HEK293T (cell line): ENCODE results near the gene TCIRG1.

Experiments
- CTCF ChIA-PET: fragments of 350-600 bp; formaldehyde crosslinking; extraction: SDS; loops from one replicate; lab custom pipeline; 2021; ENCODE audit warnings: antibody characterized with exemption, inconsistent platforms; lab: Yijun Ruan, JAX
- POLR2A ChIA-PET: fragments of 350-600 bp; formaldehyde crosslinking; extraction: SDS; loops from one replicate; lab custom pipeline; 2020; ENCODE audit warnings: antibody characterized with exemption, inconsistent platforms; lab: Yijun Ruan, JAX
- DNase-seq: peaks from one replicate; pipeline ENCODE4 v3.0.0; 2012; ENCODE audit warnings: mixed read lengths; ENCODE audit errors: extremely low spot score
- ARNT ChIP-seq: fragments of 450-650 bp; IDR thresholded peaks from 2 replicates; pipeline ENCODE4 v1.6.1; 2017; ENCODE audit warnings: mild to moderate bottlenecking
- BHLHE40 ChIP-seq: fragments of 450-650 bp; IDR thresholded peaks from 2 replicates; pipeline ENCODE4 v1.6.1; 2016; ENCODE audit warnings: mild to moderate bottlenecking, moderate library complexity, borderline replicate concordance
- CTBP1 ChIP-seq: fragments of 450-650 bp; IDR thresholded peaks from 2 replicates; pipeline ENCODE4 v1.6.1; 2016; ENCODE audit warnings: borderline replicate concordance
- ELF4 ChIP-seq: fragments of 450-650 bp; IDR thresholded peaks from 2 replicates; pipeline ENCODE4 v1.6.1; 2017; ENCODE audit warnings: antibody characterized with exemption
- FOXA1 ChIP-seq: fragments of 450-650 bp; IDR thresholded peaks from 2 replicates; pipeline ENCODE4 v1.6.1; 2016; ENCODE audit warnings: mild to moderate bottlenecking
- FOXK2 ChIP-seq: fragments of 450-650 bp; IDR thresholded peaks from 2 replicates; pipeline ENCODE4 v1.6.1; 2016; ENCODE audit warnings: mild to moderate bottlenecking
- FOXM1 ChIP-seq: fragments of 450-650 bp; IDR thresholded peaks from 2 replicates; pipeline ENCODE4 v1.6.1; 2017; ENCODE audit warnings: mild to moderate bottlenecking, borderline replicate concordance
- HDGF ChIP-seq: fragments of 450-650 bp; IDR thresholded peaks from 2 replicates; pipeline ENCODE4 v1.6.1; 2017; ENCODE audit warnings: antibody characterized with exemption, borderline replicate concordance
- L3MBTL2 ChIP-seq: fragments of 450-650 bp; conservative IDR thresholded peaks from 2 replicates; pipeline ENCODE4 v1.6.1; 2016; ENCODE audit warnings: mild to moderate bottlenecking
- LEF1 ChIP-seq: fragments of 450-650 bp; IDR thresholded peaks from 2 replicates; pipeline ENCODE4 v1.6.1; 2017; ENCODE audit warnings: mild to moderate bottlenecking, borderline replicate concordance
- NFRKB ChIP-seq: fragments of 450-650 bp; IDR thresholded peaks from 2 replicates; pipeline ENCODE4 v1.6.1; 2016; ENCODE audit warnings: mild to moderate bottlenecking, moderate library complexity
- PKNOX1 ChIP-seq: fragments of 450-650 bp; IDR thresholded peaks from 2 replicates; pipeline ENCODE4 v1.6.1; 2016
- SP1 ChIP-seq: fragments of 450-650 bp; IDR thresholded peaks from 2 replicates; pipeline ENCODE4 v1.6.1; 2017
- SUZ12 ChIP-seq: fragments of 450-650 bp; IDR thresholded peaks from 2 replicates; pipeline ENCODE4 v1.6.1; 2016; ENCODE audit warnings: mild to moderate bottlenecking
- TARDBP ChIP-seq: fragments of 450-650 bp; IDR thresholded peaks from 2 replicates; pipeline ENCODE4 v1.6.1; 2016
- ZNF384 ChIP-seq: fragments of 450-650 bp; IDR thresholded peaks from 2 replicates; pipeline ENCODE4 v1.6.1; 2016

Gene TCIRG1

GRCh38 chr11:68013611-68014156 is 25.1 kb upstream of the TCIRG1 start:
- DNase-seq, result no peak
- ChIA-PET CTCF (no interaction called here), POLR2A (interaction anchor here (1.1 kb wide), 1 partner anchor 24 kb away, joined by 3 read pairs; no protein-coding TSS in a partner anchor)
- no peak for TF ChIP-seq CTBP1
- TF ChIP-seq PKNOX1, result no peak
- no peak for TF ChIP-seq BHLHE40
- TF ChIP-seq LEF1, result no peak
- no peak for TF ChIP-seq ZNF384
- TF ChIP-seq FOXM1, result no peak
- no peak for TF ChIP-seq NFRKB
- no peak for TF ChIP-seq L3MBTL2
- TF ChIP-seq ELF4, result no peak
- TF ChIP-seq ARNT, result no peak
- no peak for TF ChIP-seq HDGF
- TF ChIP-seq SUZ12, result no peak

- ChIA-PET POLR2A (interaction anchor here (1.1 kb wide), 1 partner anchor 23 kb away, joined by 3 read pairs; no protein-coding TSS in a partner anchor), CTCF (interaction anchor here (0.6 kb wide), 1 partner anchor 536 kb away, joined by 3 read pairs; no protein-coding TSS in a partner anchor)
- TF ChIP-seq L3MBTL2 (no peak), TARDBP (no peak), FOXA1 (no peak), LEF1 (no peak), HDGF (no peak), SP1 (no peak), BHLHE40 (no peak), FOXK2 (no peak), ELF4 (no peak), FOXM1 (no peak), CTBP1 (no peak), ZNF384 (no peak)
- DNase-seq, result no peak
Observed at GRCh38 chr11:68014157-68014946, 24.5 kb upstream of the TCIRG1 start.

- TF ChIP-seq L3MBTL2 (no peak), ELF4 (no peak), CTBP1 (no peak), HDGF (no peak), BHLHE40 (no peak), SUZ12 (no peak), PKNOX1 (no peak), FOXM1 (no peak), FOXK2 (no peak), ZNF384 (no peak), NFRKB (no peak), SP1 (no peak), FOXA1 (no peak), ARNT (no peak), TARDBP (no peak), LEF1 (no peak)
- POLR2A ChIA-PET, result interaction anchor here (1.1 kb wide), 1 partner anchor 22 kb away, joined by 3 read pairs; no protein-coding TSS in a partner anchor
- CTCF ChIA-PET, result interaction anchor here (0.6 kb wide), 1 partner anchor 536 kb away, joined by 3 read pairs; no protein-coding TSS in a partner anchor
- DNase-seq, result no peak
Observed at GRCh38 chr11:68014947-68015447, 23.8 kb upstream of the TCIRG1 start.

GRCh38 chr11:68015467-68015866 is 23.4 kb upstream of the TCIRG1 start:
- POLR2A ChIA-PET, result no interaction called here
- CTCF ChIA-PET, result no interaction called here
- no peak for DNase-seq
- TF ChIP-seq LEF1, result no peak
- no peak for TF ChIP-seq ARNT
- TF ChIP-seq TARDBP, result no peak
- TF ChIP-seq PKNOX1, result no peak
- no peak for TF ChIP-seq CTBP1
- no peak for TF ChIP-seq SP1
- TF ChIP-seq L3MBTL2, result no peak
- no peak for TF ChIP-seq FOXA1
- no peak for TF ChIP-seq HDGF
- TF ChIP-seq FOXM1, result no peak
- TF ChIP-seq SUZ12, result no peak
- TF ChIP-seq ZNF384, result no peak
- TF ChIP-seq ELF4, result no peak
- TF ChIP-seq BHLHE40, result no peak
- no peak for TF ChIP-seq NFRKB
- TF ChIP-seq FOXK2, result no peak

- DNase-seq, result no peak
- POLR2A ChIA-PET, result no interaction called here
- CTCF ChIA-PET, result no interaction called here
- TF ChIP-seq FOXM1 (no peak), SP1 (no peak), SUZ12 (no peak), LEF1 (no peak), FOXK2 (no peak), FOXA1 (no peak), ARNT (no peak), TARDBP (no peak), NFRKB (no peak), L3MBTL2 (no peak)
Observed at GRCh38 chr11:68016161-68016903, 22.5 kb upstream of the TCIRG1 start.
